Panc1 (cell line): Measurements from ENCODE around the gene PBX1. TPM values are rescaled to one million over a fixed set of nuclear protein-coding genes. Genes with fewer than 3 reads are reported as not detected.

Experiments used
- ATAC-seq: fragments of 200-7000 bp; cut with Tn5 transposase; 2 replicates; pipeline ENCODE4 v1.9.1; 2020; ENCODE audit warnings: mild to moderate bottlenecking, moderate library complexity
- BruUV-seq: library from RNA; stranded (reverse); fragments of 400-500 nt; replicated peaks from 2 replicates; lab custom pipeline; 2021; lab: Mats Ljungman, UMichigan
- CTCF ChIA-PET: fragments of 300-600 bp; sonication (Branson Sonifier 250); formaldehyde crosslinking; loops from one replicate; lab custom pipeline; 2022; ENCODE audit warnings: antibody characterized with exemption; lab: Charles Lee
- POLR2A ChIA-PET: fragments of 300-600 bp; sonication (Branson Sonifier 250); formaldehyde crosslinking; loops from one replicate; lab custom pipeline; 2022; ENCODE audit warnings: antibody characterized with exemption; lab: Charles Lee
- DNase-seq: peaks from one replicate; pipeline ENCODE4 v3.0.0-alpha.2; 2010; ENCODE audit warnings: low read depth, low spot score
- H3K27ac ChIP-seq: 2 replicates; pipeline ENCODE4 v1.5.1; 2011; ENCODE audit warnings: mild to moderate bottlenecking, low read length, inconsistent platforms
- H3K27me3 ChIP-seq: fragments of 200-500 bp; sonication (Bioruptor generic); 2 replicates; pipeline ENCODE4 v1.6.0; 2014; ENCODE audit warnings: low read length, inconsistent platforms; ENCODE audit not compliant: control insufficient read depth, insufficient read depth
- H3K36me3 ChIP-seq: fragments of 200-500 bp; sonication (Bioruptor generic); 2 replicates; pipeline ENCODE4 v1.5.1; 2014; ENCODE audit warnings: inconsistent platforms, mild to moderate bottlenecking, low read length, moderate library complexity; ENCODE audit not compliant: control insufficient read depth, insufficient read depth
- H3K4me1 ChIP-seq: 2 replicates; pipeline ENCODE4 v1.5.1; 2011; ENCODE audit warnings: inconsistent platforms, mild to moderate bottlenecking, low read length, moderate library complexity; ENCODE audit not compliant: control insufficient read depth, insufficient read depth
- H3K4me3 ChIP-seq, 2 experiments: 2 replicates each; pipeline ENCODE4 v1.5.1; 2011 to 2012; ENCODE audit warnings: low read depth in 2 of 2, low read length in 2 of 2, mild to moderate bottlenecking in 2 of 2, inconsistent platforms in 1 of 2, moderate library complexity in 1 of 2
- H3K9me3 ChIP-seq: fragments of 200-500 bp; sonication (Bioruptor generic); 2 replicates; pipeline ENCODE4 v1.5.1; 2014; ENCODE audit warnings: low read depth, mild to moderate bottlenecking, inconsistent platforms, low read length, moderate library complexity; ENCODE audit not compliant: control insufficient read depth, insufficient read depth
- POLR2AphosphoS5 ChIP-seq: IDR thresholded peaks from 2 replicates; pipeline ENCODE4 v1.6.1; 2012; ENCODE audit warnings: mild to moderate bottlenecking, low read depth, low read length, moderate library complexity
- REST ChIP-seq, 2 experiments: IDR thresholded peaks; 2 replicates each; pipeline ENCODE4 v1.6.1; 2011 to 2012; ENCODE audit warnings: low read depth in 2 of 2, control low read depth in 1 of 2, low read length in 1 of 2, mild to moderate bottlenecking in 1 of 2, moderate library complexity in 1 of 2; ENCODE audit not compliant: insufficient read depth in 1 of 2
- SIN3A ChIP-seq: IDR thresholded peaks from 2 replicates; pipeline ENCODE4 v1.6.1; 2012; ENCODE audit warnings: low read depth, mild to moderate bottlenecking, low read length, moderate library complexity, borderline replicate concordance; ENCODE audit not compliant: insufficient read depth
- TCF7L2 ChIP-seq: IDR thresholded peaks from 2 replicates; pipeline ENCODE4 v1.6.1; 2011; ENCODE audit warnings: mild to moderate bottlenecking, low read depth, low read length, inconsistent platforms
- in situ Hi-C: cut with HindIII; loops from 2 replicates; pipeline ENCODE4 v1.10.0; 2016; ENCODE audit warnings: low sequenced_read_pairs, low pct_unique_long_range_greater_than_20kb
- intact Hi-C: fragments of 100-400 bp; cut with micrococcal nuclease; formaldehyde crosslinking; loops from one replicate; pipeline ENCODE4 v1.10.0; 2022; ENCODE audit not compliant: unreplicated experiment
- total RNA-seq: library from RNA; stranded (reverse); gene quantifications from one replicate; pipeline ENCODE4 v1.2.1, GENCODE V29; 2021; ENCODE audit not compliant: unreplicated experiment
- TF ChIP-seq, protein P1 (sequence below): fragments of 450-650 bp; IDR thresholded peaks from 2 replicates; pipeline ENCODE4 v1.5.1; 2017; ENCODE audit warnings: mild to moderate bottlenecking

The PBX1 gene
- total RNA-seq, 1 experiment from 2014 or later: 2.0 TPM

GRCh38 chr1:164608651-164609057 is 49.7 kb downstream of the PBX1 start:
- no TSS peak for BruUV-seq
- POLR2A ChIA-PET: no interaction called here
- in situ Hi-C loops (no loop called here), intact Hi-C loops (no loop called here)
- no peak overlapping the region for H3K4me3 ChIP-seq
- TF ChIP-seq POLR2AphosphoS5 (no peak), SIN3A (no peak), REST (IDR thresholded peaks at IDR 0.05; ENCODE audit: insufficient read depth in 1 of 2, low read depth in 2 of 2, low read length in 1 of 2) (no peak), TCF7L2 (no peak)
- TF ChIP-seq, protein P1, sequence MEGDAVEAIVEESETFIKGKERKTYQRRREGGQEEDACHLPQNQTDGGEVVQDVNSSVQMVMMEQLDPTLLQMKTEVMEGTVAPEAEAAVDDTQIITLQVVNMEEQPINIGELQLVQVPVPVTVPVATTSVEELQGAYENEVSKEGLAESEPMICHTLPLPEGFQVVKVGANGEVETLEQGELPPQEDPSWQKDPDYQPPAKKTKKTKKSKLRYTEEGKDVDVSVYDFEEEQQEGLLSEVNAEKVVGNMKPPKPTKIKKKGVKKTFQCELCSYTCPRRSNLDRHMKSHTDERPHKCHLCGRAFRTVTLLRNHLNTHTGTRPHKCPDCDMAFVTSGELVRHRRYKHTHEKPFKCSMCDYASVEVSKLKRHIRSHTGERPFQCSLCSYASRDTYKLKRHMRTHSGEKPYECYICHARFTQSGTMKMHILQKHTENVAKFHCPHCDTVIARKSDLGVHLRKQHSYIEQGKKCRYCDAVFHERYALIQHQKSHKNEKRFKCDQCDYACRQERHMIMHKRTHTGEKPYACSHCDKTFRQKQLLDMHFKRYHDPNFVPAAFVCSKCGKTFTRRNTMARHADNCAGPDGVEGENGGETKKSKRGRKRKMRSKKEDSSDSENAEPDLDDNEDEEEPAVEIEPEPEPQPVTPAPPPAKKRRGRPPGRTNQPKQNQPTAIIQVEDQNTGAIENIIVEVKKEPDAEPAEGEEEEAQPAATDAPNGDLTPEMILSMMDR: no peak
- CTCF ChIA-PET: no interaction called here
- H3K36me3 ChIP-seq: no peaks in the 10 kb centered on the region; the same call in 1 of the 2 replicates
- no peak for DNase-seq
- H3K27ac ChIP-seq: no peak overlapping the region
- ATAC-seq: no peak
- H3K27me3 ChIP-seq: no peaks in the 10 kb centered on the region
- no peaks in the 10 kb centered on the region for H3K4me1 ChIP-seq
- no peaks in the 10 kb centered on the region for H3K9me3 ChIP-seq

- CTCF ChIA-PET: no interaction called here
- no peaks in the 10 kb centered on the region for H3K4me1 ChIP-seq
These were observed 50.1 kb downstream of the PBX1 start for GRCh38 chr1:164609089-164609488.

More at GRCh38 chr1:164609089-164609488, 50.1 kb downstream of the PBX1 start:
- POLR2A ChIA-PET: no interaction called here
- BruUV-seq: no TSS peak
- H3K9me3 ChIP-seq: no peaks in the 10 kb centered on the region
- DNase-seq: no peak
- intact Hi-C loops: no loop called here
- no peak overlapping the region for H3K4me3 ChIP-seq
- H3K27ac ChIP-seq: no peak overlapping the region
- in situ Hi-C loops: no loop called here
- no peak for TF ChIP-seq TCF7L2
- TF ChIP-seq REST (IDR thresholded peaks at IDR 0.05; ENCODE audit: insufficient read depth in 1 of 2, low read depth in 2 of 2, low read length in 1 of 2): no peak
- no peak for TF ChIP-seq POLR2AphosphoS5
- TF ChIP-seq SIN3A: no peak
- TF ChIP-seq, protein P1: no peak
- no peak for ATAC-seq
- no peaks in the 10 kb centered on the region for H3K27me3 ChIP-seq
- H3K36me3 ChIP-seq: no peaks in the 10 kb centered on the region; the same call in 1 of the 2 replicates
